Spleen (tissue), 11 donors: ENCODE measurements around the gene ADNP. TPM values are rescaled to one million over a fixed set of nuclear protein-coding genes. Genes with fewer than 3 reads are reported as not detected.

Experiments
- DNase-seq: peaks from one replicate; pipeline ENCODE4 v3.0.0-alpha.2; 2020
- H3K27ac ChIP-seq, 8 donors: fragments of 200-600 bp; sonication (generic) in 7 of 8; 1 replicate in 4 of 8; 2 replicates in 4 of 8; pipeline versions ENCODE4 v1.5.0 to v1.8.0; 2016 to 2021; ENCODE audit warnings: inconsistent platforms in 4 of 8, mild to moderate bottlenecking in 4 of 8, moderate library complexity in 1 of 8
- H3K27me3 ChIP-seq, 7 donors: fragments of 200-600 bp; sonication (generic) in 6 of 7; replicated peaks in 1 of 7; 1 replicate in 4 of 7; 2 replicates in 3 of 7; pipeline versions ENCODE4 v1.5.0 to v1.8.0; 2016 to 2021; ENCODE audit warnings: inconsistent platforms in 3 of 7, mild to moderate bottlenecking in 1 of 7
- H3K36me3 ChIP-seq, 6 donors: fragments of 200-600 bp; sonication (generic) in 5 of 6; 1 replicate in 4 of 6; 2 replicates in 2 of 6; pipeline versions ENCODE4 v1.5.0 to v1.8.0; 2016 to 2021; ENCODE audit warnings: inconsistent platforms in 2 of 6
- H3K4me1 ChIP-seq, 6 donors: fragments of 200-600 bp; sonication (generic) in 5 of 6; 1 replicate in 3 of 6; 2 replicates in 3 of 6; pipeline versions ENCODE4 v1.5.0 to v1.8.0; 2016 to 2021; ENCODE audit warnings: inconsistent platforms in 3 of 6
- H3K4me3 ChIP-seq, 8 donors: fragments of 200-600 bp; sonication (generic) in 7 of 8; 1 replicate in 4 of 8; 2 replicates in 4 of 8; pipeline versions ENCODE4 v1.5.0 to v1.8.0; 2016 to 2021; ENCODE audit warnings: inconsistent platforms in 4 of 8, mild to moderate bottlenecking in 4 of 8, moderate library complexity in 2 of 8
- H3K9me3 ChIP-seq, 8 donors: fragments of 200-600 bp; sonication (generic) in 7 of 8; 1 replicate in 4 of 8; 2 replicates in 4 of 8; pipeline versions ENCODE4 v1.5.0 to v1.8.0; 2016 to 2021; ENCODE audit warnings: inconsistent platforms in 4 of 8
- CTCF ChIP-seq, 11 experiments: fragments of 200-600 bp in 7 of 11; fragments of 450-650 bp in 4 of 11; sonication (generic) in 4 of 11; IDR thresholded peaks in 8 of 11; conservative IDR thresholded peaks in 3 of 11; 1 replicate in 7 of 11; 2 replicates in 4 of 11; pipeline versions ENCODE4 v1.4.0 to v1.8.0; 2016 to 2021; ENCODE audit warnings: antibody characterized with exemption in 11 of 11, inconsistent platforms in 4 of 11, mild to moderate bottlenecking in 1 of 11
- POLR2A ChIP-seq, 3 donors: fragments of 450-650 bp; IDR thresholded peaks; one replicate each; pipeline ENCODE4 v1.5.1; 2017; ENCODE audit warnings: antibody characterized with exemption in 3 of 3, mild to moderate bottlenecking in 1 of 3
- POLR2AphosphoS5 ChIP-seq, 3 donors: sonication (generic); formaldehyde crosslinking; IDR thresholded peaks; one replicate each; pipeline ENCODE4 v1.5.1; 2017; ENCODE audit warnings: antibody characterized with exemption in 3 of 3
- WGBS, 5 donors: extraction: QIAGEN DNeasy Blood & Tissue Kit in 3 of 5; methylation state at CpG; one replicate each; pipeline versions ENCODE4 v1.1.5 to v1.1.7; 2013 to 2018; 5-methylcytosine and 5-hydroxymethylcytosine counted together
- intact Hi-C: fragments of 100-400 bp; cut with DNase I; formaldehyde crosslinking; loops from one replicate; pipeline ENCODE4 v1.15.0; 2023; ENCODE audit warnings: low total_unique reads
- polyA plus RNA-seq, 3 donors: library from polyadenylated mRNA; stranded (reverse); fragments of 200-250 nt; gene quantifications; one replicate each; pipeline ENCODE4 v1.2.1, GENCODE V29; 2013
- total RNA-seq, 7 donors: library from RNA; depleted of rRNA in 3 of 7; stranded (reverse); fragments of >200 nt in 3 of 7; fragmentation: NEBNext Ultra II Directional in 4 of 7; extraction: Animal tissue kit (Norgen Biotek cat#: 25700) in 4 of 7; gene quantifications; one replicate each; pipeline versions ENCODE4 v1.1.0 to v1.2.1, GENCODE V29; 2016 to 2021
- donor health status: healthy with polysubstance abuse.
- donor health status: DM: no; HTN: no; CAD: no; lungs with moderate emphysema.
- donor health status: DM: no; HTN: no; CAD: no.
- donor health status: Bipolar disorder and iron deficiency.
- donor health status: healthy.
- donor health status: DM: no; HTN: no; CAD: no.
- donor health status: DM: yes; HTN: yes; CAD: no.

The ADNP gene
- total and polyA plus RNA-seq, 10 donors = 30.6 to 78.8 (median 61.3) TPM

DNA sequence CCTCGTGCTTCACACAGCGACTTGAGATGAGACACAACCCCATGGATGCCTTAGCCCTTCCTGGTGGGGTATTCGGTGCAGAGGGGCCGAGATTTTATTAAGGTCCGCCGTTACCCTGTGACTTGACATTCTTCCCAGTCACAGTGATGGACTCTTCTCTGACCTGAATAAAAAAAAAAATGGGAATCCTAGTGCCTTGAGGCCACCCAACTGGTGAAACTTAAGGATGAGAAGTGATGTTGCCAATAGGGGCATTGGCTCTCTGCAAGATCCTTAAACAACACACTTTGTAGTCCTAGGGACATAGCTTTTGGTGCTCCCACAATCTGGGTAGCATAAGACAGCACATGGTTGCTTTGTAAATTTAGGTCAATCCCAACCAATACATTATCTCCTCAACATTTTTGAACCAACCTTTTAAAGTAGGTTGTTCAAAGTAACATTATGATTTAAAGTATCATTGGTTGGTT, 814 bp upstream of the ADNP start:
- WGBS, 5 donors = 53 to 82% (median 59%) methylated on average over 4 to 6 of the region's 6 CpGs
- Histone ChIP-seq H3K4me3 (peak overlapping the region; percentile 45 to 95 (median 70)), H3K27ac (peak overlapping the region; percentile 99 to 100 (median 99)), H3K4me1 (peaks cover 15 to 45% (median 37%) of the 10 kb centered on the region in 6 donors), H3K36me3 (peaks cover 0 to 61% (median 32%) of the 10 kb centered on the region in 6 donors), H3K9me3 (no peaks in the 10 kb centered on the region), H3K27me3 (no peaks in the 10 kb centered on the region)
- no peak for TF ChIP-seq CTCF (IDR thresholded peaks at IDR 0.05 in 8 of 11, conservative IDR thresholded peaks at IDR 0.05 in 3 of 11)
- TF ChIP-seq POLR2A (IDR thresholded peaks at IDR 0.05) = no peak
- no peak for TF ChIP-seq POLR2AphosphoS5 (IDR thresholded peaks at IDR 0.05)
- intact Hi-C loops = no loop called here
- no peak for DNase-seq

GRCh38 chr20:50930976-50931305, 296 bp downstream of the ADNP start:
- no peak for DNase-seq
- intact Hi-C loops = no loop called here

GRCh38 chr20:50930139-50930975, 880 bp downstream of the ADNP start:
- Histone ChIP-seq H3K27me3 (no peaks in the 10 kb centered on the region), H3K4me3 (peak overlapping the region; percentile 70 to 95 (median 83)), H3K4me1 (peaks cover 21 to 62% (median 54%) of the 10 kb centered on the region in 6 donors), H3K9me3 (no peaks in the 10 kb centered on the region), H3K27ac (peak overlapping the region; percentile 70 to 99 (median 99)), H3K36me3 (peaks cover 0 to 54% (median 16%) of the 10 kb centered on the region in 6 donors)
- intact Hi-C loops = no loop called here
- TF ChIP-seq CTCF (IDR thresholded peaks at IDR 0.05 in 8 of 11, conservative IDR thresholded peaks at IDR 0.05 in 3 of 11) (no peak), POLR2A (IDR thresholded peaks at IDR 0.05) (no peak), POLR2AphosphoS5 (IDR thresholded peaks at IDR 0.05) (no peak)
- 0 to 1% (median 0%) methylated on average over 14 to 79 of the region's 79 CpGs for WGBS, 5 donors
- peak; percentile 91 for DNase-seq

More at GRCh38 chr20:50930976-50931305, 296 bp downstream of the ADNP start:
- H3K27ac ChIP-seq = peak overlapping the region; percentile 99 to 100 (median 99)
- no peaks in the 10 kb centered on the region for H3K9me3 ChIP-seq
- H3K4me3 ChIP-seq = peak overlapping the region; percentile 45 to 95 (median 70)
- H3K36me3 ChIP-seq = peaks cover 0 to 54% (median 22%) of the 10 kb centered on the region in 6 donors
- peaks cover 15 to 56% (median 48%) of the 10 kb centered on the region in 6 donors for H3K4me1 ChIP-seq
- no peak for TF ChIP-seq POLR2A (IDR thresholded peaks at IDR 0.05)
- no peak for TF ChIP-seq POLR2AphosphoS5 (IDR thresholded peaks at IDR 0.05)
- TF ChIP-seq CTCF (IDR thresholded peaks at IDR 0.05 in 8 of 11, conservative IDR thresholded peaks at IDR 0.05 in 3 of 11) = no peak
- WGBS, 5 donors = 0 to 3% (median 0%) methylated on average over 3 to 40 of the region's 45 CpGs
- H3K27me3 ChIP-seq = no peaks in the 10 kb centered on the region
